ENCODE data around the gene TEX29. TPM values are rescaled to one million over a fixed set of nuclear protein-coding genes. Genes with fewer than 3 reads are reported as not detected.

TEX29 gene
- total and polyA plus RNA-seq, 5 donors from 2014 or later: not detected

DNA sequence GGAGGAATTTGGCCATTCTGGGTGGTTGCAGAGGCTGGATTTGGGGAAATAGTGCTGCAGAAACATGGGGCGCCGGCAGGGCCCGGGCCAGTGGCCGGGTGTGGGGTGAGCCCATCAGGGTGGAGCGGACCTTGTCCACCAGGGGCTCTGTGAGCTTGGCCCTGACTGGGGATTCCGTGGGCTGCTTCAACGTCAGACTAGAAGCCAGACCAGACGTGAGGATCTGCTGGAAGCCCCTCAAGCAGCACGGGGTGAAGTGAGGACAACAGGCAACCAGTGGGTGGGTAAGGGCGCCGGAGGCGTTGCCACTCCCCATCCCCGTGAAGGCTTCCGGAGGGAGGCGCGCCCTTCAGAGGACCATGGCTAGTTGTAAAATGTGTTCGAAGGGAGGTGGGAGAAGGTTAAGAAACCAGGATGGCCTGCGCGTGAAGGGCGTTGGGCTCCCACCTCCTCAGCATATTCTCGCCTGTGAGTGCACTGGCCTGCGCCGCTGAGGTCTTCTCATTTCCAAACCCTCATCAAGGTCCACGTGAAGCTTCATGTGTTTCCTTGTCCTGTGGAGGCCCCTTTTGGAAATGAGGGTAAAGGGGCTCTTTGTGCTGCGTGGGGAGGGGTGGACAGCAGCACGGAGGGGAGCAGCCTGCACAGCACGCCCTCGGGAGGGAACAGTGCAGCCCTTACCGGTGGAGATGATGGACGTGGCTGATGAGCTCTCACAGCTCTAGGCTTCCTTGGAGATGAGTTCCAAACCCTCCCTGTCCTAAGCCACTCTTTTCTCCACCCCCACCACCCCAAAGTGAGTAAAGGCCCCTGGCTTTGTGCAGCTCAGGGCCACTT, 8.3 kb downstream of the TEX29 start:
- no peak overlapping the region for H3K27ac ChIP-seq (ENCODE audit: insufficient read depth, low read length, poor library complexity, severe bottlenecking)
- H3K27me3 ChIP-seq (ENCODE audit: control insufficient read depth, insufficient read depth, low read length): peaks cover 1% of the 10 kb centered on the region
- no peak overlapping the region for H3K27ac Mint-ChIP-seq
- peaks cover 0 to 7% (median 2%) of the 10 kb centered on the region in 7 donors for H3K9me3 Mint-ChIP-seq
- no peaks in the 10 kb centered on the region for H3K36me3 ChIP-seq (ENCODE audit: control insufficient read depth, insufficient read depth, low read length)
- no peak for DNase-seq
- H3K4me1 ChIP-seq (ENCODE audit: control insufficient read depth, insufficient read depth, low read length, poor library complexity, severe bottlenecking): no peaks in the 10 kb centered on the region
- no peaks in the 10 kb centered on the region for H3K9me3 ChIP-seq (ENCODE audit: control insufficient read depth in 2 of 2, low read length in 2 of 2)
- H3K4me3 ChIP-seq (ENCODE audit: low read depth, low read length): no peak overlapping the region
- H3K36me3 Mint-ChIP-seq: peaks cover 5% of the 10 kb centered on the region
- H3K4me3 Mint-ChIP-seq: no peak overlapping the region
- peaks cover 11% of the 10 kb centered on the region for H3K27me3 Mint-ChIP-seq
- no peak for ATAC-seq (ENCODE audit: low read depth in 2 of 2)
- H3K4me1 Mint-ChIP-seq: peaks cover 0 to under 1% (median under 1%) of the 10 kb centered on the region in 4 donors

DNA sequence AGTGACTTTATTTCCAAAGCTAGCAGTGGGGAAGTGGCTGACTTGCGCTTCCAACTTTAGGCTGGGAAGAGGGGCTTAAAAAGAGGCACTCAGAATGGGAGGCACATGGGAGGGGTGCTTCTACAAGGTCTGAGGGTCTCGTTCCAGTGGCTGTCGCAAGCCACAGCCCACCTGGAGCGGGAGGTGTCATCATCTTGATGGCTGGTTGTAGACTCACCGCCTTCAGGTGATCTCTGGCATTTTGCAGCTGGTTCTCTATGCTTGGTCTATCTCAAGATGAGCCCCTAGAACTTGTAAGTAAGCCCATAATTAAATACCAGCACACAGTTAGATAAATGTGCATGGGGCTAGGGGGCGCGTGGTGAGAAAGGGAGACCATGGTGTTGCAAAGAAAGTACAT, 9.2 kb downstream of the TEX29 start:
- H3K27me3 Mint-ChIP-seq: peaks cover 11% of the 10 kb centered on the region
- H3K27ac Mint-ChIP-seq: peak overlapping the region in 1 of 3 donors; percentile 3
- H3K4me1 Mint-ChIP-seq: no peaks in the 10 kb centered on the region
- H3K9me3 ChIP-seq (ENCODE audit: control insufficient read depth in 2 of 2, low read length in 2 of 2): no peaks in the 10 kb centered on the region
- peaks cover 1% of the 10 kb centered on the region for H3K27me3 ChIP-seq (ENCODE audit: control insufficient read depth, insufficient read depth, low read length)
- ATAC-seq (ENCODE audit: low read depth in 2 of 2) (no peak), DNase-seq (no peak)
- no peak overlapping the region for H3K4me3 ChIP-seq (ENCODE audit: low read depth, low read length)
- no peak overlapping the region for H3K4me3 Mint-ChIP-seq
- no peak overlapping the region for H3K27ac ChIP-seq (ENCODE audit: insufficient read depth, low read length, poor library complexity, severe bottlenecking)
- H3K36me3 Mint-ChIP-seq: peaks cover 5% of the 10 kb centered on the region
- peaks cover 0 to 7% (median 2%) of the 10 kb centered on the region in 7 donors for H3K9me3 Mint-ChIP-seq
- no peaks in the 10 kb centered on the region for H3K4me1 ChIP-seq (ENCODE audit: control insufficient read depth, insufficient read depth, low read length, poor library complexity, severe bottlenecking)
- H3K36me3 ChIP-seq (ENCODE audit: control insufficient read depth, insufficient read depth, low read length): no peaks in the 10 kb centered on the region

DNA sequence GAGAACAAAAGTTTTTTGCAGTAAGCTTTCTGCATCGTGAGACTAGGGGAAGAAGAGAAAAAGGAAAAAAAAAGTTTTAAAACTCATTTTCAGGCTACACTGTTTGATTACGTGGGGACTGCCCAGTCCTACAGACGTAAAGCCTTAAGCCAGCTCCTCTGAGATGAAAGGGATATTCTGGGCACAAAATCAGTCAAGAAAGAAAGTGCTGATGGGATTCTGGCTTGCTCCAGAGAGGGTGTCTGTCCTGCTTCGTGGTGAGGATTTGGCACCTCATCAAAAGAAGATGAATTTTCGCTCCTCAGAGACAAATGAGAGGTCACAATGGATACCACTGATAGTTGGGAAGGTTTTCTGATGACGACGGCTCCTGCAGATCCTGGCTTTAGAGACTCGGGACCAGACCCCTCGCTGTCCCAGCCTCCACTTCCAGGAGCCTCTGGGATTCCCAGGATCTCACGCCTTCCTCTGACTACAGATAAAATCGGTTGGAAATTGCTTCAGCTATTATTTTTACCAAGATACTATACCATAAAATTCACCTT, 9.7 kb downstream of the TEX29 start:
- Mint-ChIP-seq H3K9me3 (peaks cover 0 to 7% (median 2%) of the 10 kb centered on the region in 7 donors), H3K36me3 (peaks cover 5% of the 10 kb centered on the region), H3K27ac (peak overlapping the region in 1 of 3 donors; percentile 3), H3K4me1 (no peaks in the 10 kb centered on the region), H3K27me3 (peaks cover 11% of the 10 kb centered on the region), H3K4me3 (no peak overlapping the region)
- Histone ChIP-seq H3K9me3 (ENCODE audit: control insufficient read depth in 2 of 2, low read length in 2 of 2) (no peaks in the 10 kb centered on the region), H3K27me3 (ENCODE audit: control insufficient read depth, insufficient read depth, low read length) (peaks cover 1% of the 10 kb centered on the region), H3K36me3 (ENCODE audit: control insufficient read depth, insufficient read depth, low read length) (no peaks in the 10 kb centered on the region), H3K4me3 (ENCODE audit: low read depth, low read length) (no peak overlapping the region), H3K27ac (ENCODE audit: insufficient read depth, low read length, poor library complexity, severe bottlenecking) (no peak overlapping the region), H3K4me1 (ENCODE audit: control insufficient read depth, insufficient read depth, low read length, poor library complexity, severe bottlenecking) (no peaks in the 10 kb centered on the region)
- DNase-seq (no peak), ATAC-seq (ENCODE audit: low read depth in 2 of 2) (no peak)

DNA sequence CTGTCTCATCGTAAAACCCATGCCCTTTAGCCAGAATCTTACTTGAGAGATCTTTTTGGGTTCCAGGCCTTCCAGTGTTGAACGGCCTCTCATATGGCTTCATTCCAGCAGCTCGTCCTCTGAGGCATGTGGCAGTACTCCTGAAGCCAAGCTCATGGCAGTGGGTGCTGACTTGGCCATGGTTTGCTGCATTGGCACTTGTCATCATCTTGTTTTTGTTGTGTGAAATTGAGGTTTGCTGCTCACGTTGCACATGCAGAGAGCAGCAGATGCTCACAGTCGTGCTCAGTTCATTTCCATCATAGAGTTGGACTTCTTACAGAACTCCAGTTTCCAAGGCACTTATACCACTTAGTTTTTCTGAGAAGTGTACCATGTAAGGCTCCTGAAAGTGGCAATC, 14.9 kb downstream of the TEX29 start:
- Mint-ChIP-seq H3K4me3 (no peak overlapping the region), H3K27ac (no peak overlapping the region), H3K9me3 (peaks cover 0 to 7% (median 2%) of the 10 kb centered on the region in 7 donors), H3K36me3 (peaks cover 14% of the 10 kb centered on the region), H3K27me3 (peaks cover 11% of the 10 kb centered on the region), H3K4me1 (no peaks in the 10 kb centered on the region)
- DNase-seq: no peak
- ATAC-seq (ENCODE audit: low read depth in 2 of 2): no peak
- Histone ChIP-seq H3K36me3 (ENCODE audit: control insufficient read depth, insufficient read depth, low read length) (no peaks in the 10 kb centered on the region), H3K9me3 (ENCODE audit: control insufficient read depth in 2 of 2, low read length in 2 of 2) (no peaks in the 10 kb centered on the region), H3K4me3 (ENCODE audit: low read depth, low read length) (no peak overlapping the region), H3K27ac (ENCODE audit: insufficient read depth, low read length, poor library complexity, severe bottlenecking) (no peak overlapping the region), H3K27me3 (ENCODE audit: control insufficient read depth, insufficient read depth, low read length) (peaks cover 1% of the 10 kb centered on the region), H3K4me1 (ENCODE audit: control insufficient read depth, insufficient read depth, low read length, poor library complexity, severe bottlenecking) (no peaks in the 10 kb centered on the region)

DNA sequence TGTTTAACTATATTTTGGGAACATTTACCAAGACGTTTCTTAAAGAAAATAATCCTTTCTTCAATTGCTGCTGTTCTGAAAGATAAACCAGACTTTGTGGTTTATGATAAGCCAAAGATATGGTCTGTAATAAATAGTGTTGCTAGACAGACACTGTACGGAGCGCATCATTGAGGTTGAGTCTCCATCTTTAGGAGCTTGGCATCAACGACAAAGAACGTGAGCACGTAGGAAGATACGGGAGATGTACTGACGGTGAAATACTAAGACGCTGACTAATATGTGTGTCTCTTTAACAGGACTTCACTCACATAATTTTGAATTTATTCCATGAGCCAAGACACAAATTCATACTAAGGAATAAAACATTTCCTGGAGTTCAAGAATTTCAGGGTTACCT, 16.2 kb downstream of the TEX29 start:
- H3K4me3 ChIP-seq (ENCODE audit: low read depth, low read length): no peak overlapping the region
- H3K27ac Mint-ChIP-seq: no peak overlapping the region
- DNase-seq (no peak), ATAC-seq (ENCODE audit: low read depth in 2 of 2) (no peak)
- peaks cover 1% of the 10 kb centered on the region for H3K27me3 ChIP-seq (ENCODE audit: control insufficient read depth, insufficient read depth, low read length)
- peaks cover 0 to 7% (median 2%) of the 10 kb centered on the region in 7 donors for H3K9me3 Mint-ChIP-seq
- no peaks in the 10 kb centered on the region for H3K4me1 Mint-ChIP-seq
- H3K27ac ChIP-seq (ENCODE audit: insufficient read depth, low read length, poor library complexity, severe bottlenecking): no peak overlapping the region
- peaks cover 9% of the 10 kb centered on the region for H3K27me3 Mint-ChIP-seq
- no peak overlapping the region for H3K4me3 Mint-ChIP-seq
- no peaks in the 10 kb centered on the region for H3K4me1 ChIP-seq (ENCODE audit: control insufficient read depth, insufficient read depth, low read length, poor library complexity, severe bottlenecking)
- H3K36me3 Mint-ChIP-seq: peaks cover 14% of the 10 kb centered on the region
- no peaks in the 10 kb centered on the region for H3K36me3 ChIP-seq (ENCODE audit: control insufficient read depth, insufficient read depth, low read length)
- no peaks in the 10 kb centered on the region for H3K9me3 ChIP-seq (ENCODE audit: control insufficient read depth in 2 of 2, low read length in 2 of 2)

DNA sequence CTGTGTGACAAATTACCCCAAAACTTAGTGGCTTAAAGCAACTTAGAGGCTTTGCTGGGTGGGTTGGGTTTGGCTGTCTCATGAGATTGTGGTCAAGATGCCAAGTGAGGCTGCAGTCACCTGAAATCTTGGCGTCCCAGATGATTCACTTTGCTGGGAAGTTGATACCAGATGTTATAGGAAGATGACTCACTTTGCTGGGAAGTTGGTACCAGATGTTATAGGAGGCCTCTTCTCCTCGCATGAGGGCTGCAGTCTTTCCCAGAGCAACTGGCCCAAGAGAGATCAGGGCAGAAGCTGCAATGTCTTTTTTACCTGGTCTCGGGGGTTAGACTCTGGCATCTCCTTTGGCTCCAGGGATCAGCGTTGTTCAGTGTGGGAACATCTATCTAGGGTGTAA, 16.8 kb downstream of the TEX29 start:
- Mint-ChIP-seq H3K27ac (no peak overlapping the region), H3K4me3 (no peak overlapping the region), H3K27me3 (peaks cover 7% of the 10 kb centered on the region), H3K36me3 (peaks cover 14% of the 10 kb centered on the region), H3K4me1 (peaks cover 0 to 2% (median 0%) of the 10 kb centered on the region in 4 donors), H3K9me3 (peaks cover 0 to 7% (median 2%) of the 10 kb centered on the region in 7 donors)
- DNase-seq: no peak
- no peak for ATAC-seq (ENCODE audit: low read depth in 2 of 2)
- Histone ChIP-seq H3K27ac (ENCODE audit: insufficient read depth, low read length, poor library complexity, severe bottlenecking) (no peak overlapping the region), H3K27me3 (ENCODE audit: control insufficient read depth, insufficient read depth, low read length) (no peaks in the 10 kb centered on the region), H3K9me3 (ENCODE audit: control insufficient read depth in 2 of 2, low read length in 2 of 2) (no peaks in the 10 kb centered on the region), H3K36me3 (ENCODE audit: control insufficient read depth, insufficient read depth, low read length) (no peaks in the 10 kb centered on the region), H3K4me3 (ENCODE audit: low read depth, low read length) (no peak overlapping the region), H3K4me1 (ENCODE audit: control insufficient read depth, insufficient read depth, low read length, poor library complexity, severe bottlenecking) (no peaks in the 10 kb centered on the region)

DNA sequence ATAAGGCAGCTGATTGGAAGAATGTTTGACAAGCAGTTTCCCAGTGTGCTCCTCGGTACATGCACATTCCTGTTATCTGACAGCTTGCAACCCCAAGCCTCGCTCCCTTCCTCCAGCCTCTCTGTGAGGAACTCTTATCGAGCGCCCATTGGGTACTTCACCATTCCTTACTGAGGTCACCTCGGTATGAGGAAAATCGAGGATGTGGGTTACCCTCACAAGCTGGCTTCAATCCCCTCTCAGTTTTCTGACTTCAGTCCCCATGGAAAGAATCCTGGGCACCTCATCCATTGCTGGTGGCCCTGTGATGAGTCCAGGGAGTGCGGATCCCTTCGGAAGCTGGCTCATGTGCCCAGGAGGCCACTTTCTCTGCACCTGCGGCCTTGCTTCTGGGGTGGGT, 17.3 kb downstream of the TEX29 start:
- Histone ChIP-seq H3K4me1 (ENCODE audit: control insufficient read depth, insufficient read depth, low read length, poor library complexity, severe bottlenecking) (no peaks in the 10 kb centered on the region), H3K9me3 (ENCODE audit: control insufficient read depth in 2 of 2, low read length in 2 of 2) (no peaks in the 10 kb centered on the region), H3K36me3 (ENCODE audit: control insufficient read depth, insufficient read depth, low read length) (no peaks in the 10 kb centered on the region), H3K27ac (ENCODE audit: insufficient read depth, low read length, poor library complexity, severe bottlenecking) (no peak overlapping the region), H3K4me3 (ENCODE audit: low read depth, low read length) (no peak overlapping the region), H3K27me3 (ENCODE audit: control insufficient read depth, insufficient read depth, low read length) (no peaks in the 10 kb centered on the region)
- H3K36me3 Mint-ChIP-seq: peaks cover 13% of the 10 kb centered on the region
- H3K27ac Mint-ChIP-seq: no peak overlapping the region
- peaks cover 0 to 8% (median 0%) of the 10 kb centered on the region in 4 donors for H3K4me1 Mint-ChIP-seq
- peaks cover 0 to 4% (median 1%) of the 10 kb centered on the region in 7 donors for H3K9me3 Mint-ChIP-seq
- DNase-seq: no peak
- no peak for ATAC-seq (ENCODE audit: low read depth in 2 of 2)
- peaks cover 7% of the 10 kb centered on the region for H3K27me3 Mint-ChIP-seq
- no peak overlapping the region for H3K4me3 Mint-ChIP-seq

All from CD4-positive, CD25-positive, alpha-beta regulatory T cell (primary cell).